WTC11 (cell line): Measurements from ENCODE around the gene SLC19A1. TPM values are rescaled to one million over a fixed set of nuclear protein-coding genes. Genes with fewer than 3 reads are reported as not detected.
"Not testable (repeated sequence)": the region's sequence is repeated elsewhere in the genome, so short reads cannot be mapped to it uniquely, and the experiment has no call there.

ENCODE experiments used
- ATAC-seq: fragments of 200-7000 bp; cut with Tn5 transposase; 2 replicates; pipeline ENCODE4 v1.10.0; 2021; ENCODE audit warnings: mild to moderate bottlenecking, moderate library complexity
- CTCF ChIA-PET: fragments of 300-600 bp; sonication (Branson Sonifier 250); formaldehyde crosslinking; loops from one replicate; lab custom pipeline; 2021; ENCODE audit warnings: antibody characterized with exemption; lab: Charles Lee
- POLR2A ChIA-PET: fragments of 350-600 bp; sonication (Branson Sonifier 250); formaldehyde crosslinking; loops from one replicate; lab custom pipeline; 2021; ENCODE audit warnings: antibody characterized with exemption; lab: Charles Lee
- DNase-seq: peaks from one replicate; pipeline ENCODE4 v3.0.0; 2021; ENCODE audit warnings: low spot score
- H3K27ac Mint-ChIP-seq: 2 replicates; pipeline ENCODE4 v1.8.0; 2021; ENCODE audit warnings: mixed read lengths
- H3K27me3 Mint-ChIP-seq: 2 replicates; pipeline ENCODE4 v1.8.0; 2021; ENCODE audit warnings: low read depth, mild to moderate bottlenecking, moderate library complexity, mixed read lengths
- H3K36me3 Mint-ChIP-seq: 2 replicates; pipeline ENCODE4 v1.8.0; 2021; ENCODE audit warnings: mixed read lengths
- H3K4me1 Mint-ChIP-seq: 2 replicates; pipeline ENCODE4 v1.8.0; 2022; ENCODE audit warnings: mixed read lengths
- H3K4me3 Mint-ChIP-seq: 2 replicates; pipeline ENCODE4 v1.8.0; 2021; ENCODE audit warnings: mild to moderate bottlenecking, moderate library complexity, mixed read lengths
- H3K9me3 Mint-ChIP-seq: 2 replicates; pipeline ENCODE4 v1.8.0; 2021; ENCODE audit warnings: mixed read lengths
- CREB1 ChIP-seq: sonication (generic); formaldehyde crosslinking; IDR thresholded peaks from 2 replicates; pipeline ENCODE4 v1.8.0; 2023; ENCODE audit warnings: mild to moderate bottlenecking, missing genetic modification reagents
- EMX1 ChIP-seq: fragments of 250-450 bp; sonication (Bioruptor Pico); IDR thresholded peaks from 2 replicates; pipeline ENCODE4 v1.8.0; 2021; ENCODE audit warnings: mild to moderate bottlenecking
- ETV6 ChIP-seq: sonication (generic); formaldehyde crosslinking; IDR thresholded peaks from 2 replicates; pipeline ENCODE4 v1.8.1; 2022; ENCODE audit warnings: mild to moderate bottlenecking, missing genetic modification reagents
- JAZF1 ChIP-seq: fragments of 250-450 bp; sonication (Bioruptor Pico); IDR thresholded peaks from 2 replicates; pipeline ENCODE4 v1.9.0; 2021; ENCODE audit warnings: moderate library complexity, mild to moderate bottlenecking, inconsistent platforms
- NFATC4 ChIP-seq: fragments of 250-450 bp; sonication (Bioruptor Pico); IDR thresholded peaks from 2 replicates; pipeline ENCODE4 v1.9.0; 2021; ENCODE audit warnings: mild to moderate bottlenecking
- NFYB ChIP-seq: sonication (generic); formaldehyde crosslinking; conservative IDR thresholded peaks from 2 replicates; pipeline ENCODE4 v1.8.0; 2022; ENCODE audit warnings: low read depth, missing genetic modification reagents
- NR1H2 ChIP-seq: sonication (generic); formaldehyde crosslinking; IDR thresholded peaks from 2 replicates; pipeline ENCODE4 v1.9.0; 2021; ENCODE audit warnings: mild to moderate bottlenecking, moderate library complexity, missing genetic modification reagents
- NR3C1 ChIP-seq: sonication (generic); formaldehyde crosslinking; conservative IDR thresholded peaks from 2 replicates; pipeline ENCODE4 v1.8.1; 2023; ENCODE audit warnings: low read depth, mild to moderate bottlenecking, missing genetic modification reagents
- SP1 ChIP-seq: sonication (generic); formaldehyde crosslinking; conservative IDR thresholded peaks from 2 replicates; pipeline ENCODE4 v1.8.1; 2022; ENCODE audit warnings: missing genetic modification reagents
- TEAD4 ChIP-seq: sonication (generic); formaldehyde crosslinking; IDR thresholded peaks from 2 replicates; pipeline ENCODE4 v1.8.0; 2022; ENCODE audit warnings: mild to moderate bottlenecking, missing genetic modification reagents
- ZNF121 ChIP-seq: sonication (generic); formaldehyde crosslinking; IDR thresholded peaks from 2 replicates; pipeline ENCODE4 v1.8.0; 2023; ENCODE audit warnings: missing genetic modification reagents
- ZNF138 ChIP-seq: sonication (generic); formaldehyde crosslinking; conservative IDR thresholded peaks from 2 replicates; pipeline ENCODE4 v1.8.1; 2022; ENCODE audit warnings: mild to moderate bottlenecking, moderate library complexity, missing genetic modification reagents
- ZNF263 ChIP-seq: sonication (generic); formaldehyde crosslinking; IDR thresholded peaks from 2 replicates; pipeline ENCODE4 v1.8.1; 2022; ENCODE audit warnings: low read depth, mild to moderate bottlenecking, moderate library complexity, missing genetic modification reagents
- ZNF423 ChIP-seq: fragments of 250-450 bp; sonication (Bioruptor Pico); IDR thresholded peaks from 2 replicates; pipeline ENCODE4 v2.1.2; 2022; ENCODE audit warnings: mild to moderate bottlenecking, moderate library complexity
- total RNA-seq: library from RNA; stranded (reverse); gene quantifications from 3 replicates; pipeline ENCODE4 v1.2.3, GENCODE V29; 2021
- TF ChIP-seq, protein P1 (sequence below): sonication (generic); formaldehyde crosslinking; conservative IDR thresholded peaks from 2 replicates; pipeline ENCODE4 v1.8.1; 2022; ENCODE audit warnings: mild to moderate bottlenecking, missing genetic modification reagents
- TF ChIP-seq, protein P2 (sequence below): sonication (generic); formaldehyde crosslinking; IDR thresholded peaks from 2 replicates; pipeline ENCODE4 v1.8.0; 2022; ENCODE audit warnings: mild to moderate bottlenecking, missing genetic modification reagents
- TF ChIP-seq, protein P3 (sequence below): fragments of 250-450 bp; sonication (Bioruptor Pico); conservative IDR thresholded peaks from 2 replicates; pipeline ENCODE4 v1.9.0; 2021; ENCODE audit warnings: mild to moderate bottlenecking
- TF ChIP-seq, protein P4 (sequence below): sonication (generic); formaldehyde crosslinking; IDR thresholded peaks from 2 replicates; pipeline ENCODE4 v1.8.1; 2023; ENCODE audit warnings: mild to moderate bottlenecking, moderate library complexity, missing genetic modification reagents
- TF ChIP-seq, protein P5 (sequence below): sonication (generic); formaldehyde crosslinking; IDR thresholded peaks from 2 replicates; pipeline ENCODE4 v1.8.0; 2023; ENCODE audit warnings: mild to moderate bottlenecking, missing genetic modification reagents

The SLC19A1 gene
- total RNA-seq, 1 experiment from 2014 or later, result 29.8 TPM

DNA sequence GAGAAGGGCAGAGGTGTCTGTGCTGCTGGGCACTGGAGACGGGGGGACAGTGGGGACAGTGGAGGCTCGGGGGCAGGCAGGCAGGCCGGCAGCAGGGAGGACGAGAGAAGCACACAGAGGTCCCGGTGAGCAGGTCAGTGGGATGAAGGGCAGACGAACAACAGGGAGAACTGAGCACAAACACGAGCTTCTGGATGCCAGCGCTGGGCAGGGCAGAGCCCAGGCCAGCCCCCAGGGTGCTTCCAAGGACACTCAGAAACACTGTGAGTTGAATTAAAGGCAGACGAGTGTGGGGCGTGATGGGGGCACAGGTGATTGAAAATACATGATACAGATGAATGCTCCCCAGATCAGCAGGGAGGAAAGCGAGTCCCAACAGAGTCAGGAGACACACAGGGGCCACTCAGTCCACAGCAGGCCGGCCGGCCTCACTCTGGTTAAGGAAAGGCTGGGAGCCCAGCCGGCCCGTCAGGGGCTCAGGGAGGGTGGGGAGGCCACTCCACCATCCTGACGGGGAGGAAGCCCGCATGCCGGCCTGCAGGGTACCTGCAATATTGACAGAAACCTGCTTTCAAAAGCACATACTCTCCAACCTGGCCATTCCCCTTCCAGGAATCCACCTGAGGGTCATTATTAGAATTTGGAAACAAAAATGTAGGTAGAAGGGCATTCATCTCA, 14.1 kb downstream of the SLC19A1 start:
- 0 out of 2 replicates have a peak, but pooled peaks cover 4% of the 10 kb centered on the region for H3K4me1 Mint-ChIP-seq
- TF ChIP-seq TEAD4 (CRISPR knock-in tag) (no peak), ZNF121 (CRISPR knock-in tag) (no peak), NR1H2 (CRISPR knock-in tag) (no peak), JAZF1 (CRISPR knock-in tag) (no peak), ZNF138 (CRISPR knock-in tag) (no peak), EMX1 (CRISPR knock-in tag) (no peak), ZNF263 (CRISPR knock-in tag) (no peak), CREB1 (CRISPR knock-in tag) (no peak)
- TF ChIP-seq, protein P1, sequence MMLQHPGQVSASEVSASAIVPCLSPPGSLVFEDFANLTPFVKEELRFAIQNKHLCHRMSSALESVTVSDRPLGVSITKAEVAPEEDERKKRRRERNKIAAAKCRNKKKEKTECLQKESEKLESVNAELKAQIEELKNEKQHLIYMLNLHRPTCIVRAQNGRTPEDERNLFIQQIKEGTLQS (CRISPR knock-in tag), result no peak
- TF ChIP-seq, protein P2, sequence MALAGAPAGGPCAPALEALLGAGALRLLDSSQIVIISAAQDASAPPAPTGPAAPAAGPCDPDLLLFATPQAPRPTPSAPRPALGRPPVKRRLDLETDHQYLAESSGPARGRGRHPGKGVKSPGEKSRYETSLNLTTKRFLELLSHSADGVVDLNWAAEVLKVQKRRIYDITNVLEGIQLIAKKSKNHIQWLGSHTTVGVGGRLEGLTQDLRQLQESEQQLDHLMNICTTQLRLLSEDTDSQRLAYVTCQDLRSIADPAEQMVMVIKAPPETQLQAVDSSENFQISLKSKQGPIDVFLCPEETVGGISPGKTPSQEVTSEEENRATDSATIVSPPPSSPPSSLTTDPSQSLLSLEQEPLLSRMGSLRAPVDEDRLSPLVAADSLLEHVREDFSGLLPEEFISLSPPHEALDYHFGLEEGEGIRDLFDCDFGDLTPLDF, result no peak
- TF ChIP-seq, all 79 proteins: peak for 0
- DNase-seq, result peak; percentile 10
- CTCF ChIA-PET, result interaction anchor here (0.7 kb wide), 1 partner anchor 111 kb away, joined by 3 read pairs; no protein-coding TSS in a partner anchor
- Mint-ChIP-seq H3K4me3 (no peak overlapping the region), H3K36me3 (peaks cover 20% of the 10 kb centered on the region), H3K27ac (no peak overlapping the region), H3K27me3 (no peaks in the 10 kb centered on the region), H3K9me3 (no peaks in the 10 kb centered on the region)
- POLR2A ChIA-PET, result no interaction called here
- ATAC-seq, result no peak

DNA sequence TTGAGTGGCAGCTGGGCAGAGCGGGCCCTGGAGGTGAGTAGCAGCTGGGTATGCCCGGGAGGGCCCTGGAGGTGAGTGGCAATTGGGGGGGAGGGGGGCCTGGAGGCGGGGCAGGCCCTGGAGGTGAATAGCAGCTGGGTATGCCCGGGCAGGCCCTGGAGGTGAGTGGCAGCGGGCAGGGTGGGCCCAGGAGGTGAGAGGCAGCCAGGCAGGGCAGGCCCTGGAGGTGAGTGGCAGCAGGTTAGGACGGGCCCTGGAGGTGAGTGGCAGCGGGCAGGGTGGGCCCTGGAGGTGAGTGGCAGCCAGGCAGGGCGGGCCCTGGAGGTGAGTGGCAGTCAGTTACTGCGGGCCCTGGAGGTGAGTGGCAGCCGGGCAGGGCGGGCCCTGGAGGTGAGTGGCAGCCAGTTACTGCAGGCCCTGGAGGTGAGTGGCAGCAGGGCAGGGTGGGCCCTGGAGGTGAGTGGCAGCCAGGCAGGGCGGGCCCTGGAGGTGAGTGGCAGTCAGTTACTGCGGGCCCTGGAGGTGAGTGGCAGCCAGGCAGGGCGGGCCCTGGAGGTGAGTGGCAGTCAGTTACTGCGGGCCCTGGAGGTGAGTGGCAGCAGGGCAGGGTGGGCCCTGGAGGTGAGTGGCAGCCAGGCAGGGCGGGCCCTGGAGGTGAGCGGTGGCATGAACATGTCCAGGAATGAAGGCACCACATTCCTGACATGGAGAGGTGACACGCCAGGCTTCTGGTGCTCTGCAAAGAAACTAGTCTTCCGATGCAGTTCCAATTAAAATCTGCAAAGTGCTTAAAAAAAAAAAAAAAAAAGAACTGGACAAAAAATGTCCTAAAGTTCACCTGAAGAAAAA, 14.9 kb downstream of the SLC19A1 start:
- H3K27ac Mint-ChIP-seq, H3K9me3 Mint-ChIP-seq, POLR2A ChIA-PET, H3K4me1 Mint-ChIP-seq, H3K27me3 Mint-ChIP-seq, H3K4me3 Mint-ChIP-seq: not testable (repeated sequence)
- DNase-seq, result peak; percentile 74
- CTCF ChIA-PET, result interaction anchor here (0.7 to 1.0 kb wide), 2 partner anchors 112 to 389 kb away, joined by 3 read pairs; no protein-coding TSS in a partner anchor
- peaks cover 27% of the 10 kb centered on the region for H3K36me3 Mint-ChIP-seq
- ATAC-seq, result peak; percentile 65
- peak; percentile 47 for TF ChIP-seq SP1 (CRISPR knock-in tag)
- peak; percentile 39; the same call in 1 of the 2 replicates for TF ChIP-seq NFYB (CRISPR knock-in tag)

DNA sequence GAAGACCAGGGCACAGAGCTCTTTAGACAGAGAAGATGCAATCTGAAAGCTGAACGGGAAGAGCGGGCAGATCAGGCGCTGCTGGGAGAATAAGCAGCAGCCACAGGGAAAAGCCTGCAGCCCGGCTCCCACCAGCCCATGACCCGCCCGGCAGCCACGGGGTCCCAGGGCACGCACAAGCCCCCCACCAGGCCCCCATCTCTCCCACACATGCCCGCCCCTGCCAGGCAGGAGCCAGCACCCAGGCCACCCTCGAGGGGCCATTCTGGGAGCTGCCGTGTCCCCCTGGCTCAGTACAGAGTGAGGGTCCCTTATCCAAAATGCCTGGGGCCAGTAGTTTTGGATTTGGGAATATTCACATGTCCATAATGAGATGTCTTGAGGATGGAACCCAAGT, 16.3 kb downstream of the SLC19A1 start:
- DNase-seq (peak; percentile 5), ATAC-seq (no peak)
- Mint-ChIP-seq H3K27me3 (peaks cover 9% of the 10 kb centered on the region), H3K36me3 (peaks cover 35% of the 10 kb centered on the region), H3K27ac (no peak overlapping the region), H3K9me3 (peaks cover 15% of the 10 kb centered on the region), H3K4me1 (0 out of 2 replicates have a peak, but pooled peaks cover 4% of the 10 kb centered on the region), H3K4me3 (no peak overlapping the region)
- POLR2A ChIA-PET, result no interaction called here
- CTCF ChIA-PET, result no interaction called here
- TF ChIP-seq NR3C1 (no peak), ZNF423 (no peak), TEAD4 (CRISPR knock-in tag) (no peak), NFATC4 (CRISPR knock-in tag) (no peak), ETV6 (CRISPR knock-in tag) (no peak), JAZF1 (CRISPR knock-in tag) (no peak)
- TF ChIP-seq, protein P3, sequence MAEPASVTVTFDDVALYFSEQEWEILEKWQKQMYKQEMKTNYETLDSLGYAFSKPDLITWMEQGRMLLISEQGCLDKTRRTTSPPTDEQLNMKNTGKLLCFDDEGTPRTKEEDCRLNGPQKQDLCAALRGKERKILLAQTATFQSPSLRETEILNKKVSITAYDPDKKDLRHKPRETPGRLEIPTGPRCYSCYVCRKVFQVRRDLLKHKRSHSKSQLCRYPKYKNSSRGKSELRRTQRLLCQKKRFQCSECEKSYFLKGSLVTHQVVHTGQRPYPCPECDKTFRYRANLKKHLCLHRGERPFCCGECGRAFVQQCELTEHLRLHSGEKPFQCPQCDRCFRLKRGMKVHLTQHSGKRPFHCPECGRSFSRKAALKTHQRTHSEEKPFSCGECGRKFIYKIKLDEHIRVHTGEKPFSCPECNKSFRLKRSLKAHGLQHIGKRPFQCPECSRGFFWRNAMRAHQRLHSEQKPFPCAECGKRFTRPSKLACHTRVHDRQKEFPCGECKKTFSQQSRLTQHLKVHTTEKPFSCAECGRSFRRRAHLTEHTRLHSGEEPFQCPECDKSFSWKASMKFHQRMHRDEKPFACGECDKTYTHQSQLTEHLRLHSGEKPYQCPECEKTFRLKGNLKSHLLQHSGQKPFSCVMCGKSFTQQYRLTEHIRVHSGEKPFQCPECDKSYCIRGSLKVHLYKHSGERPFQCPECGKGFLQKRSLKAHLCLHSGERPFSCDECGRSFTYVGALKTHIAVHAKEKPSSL (CRISPR knock-in tag), result no peak
- TF ChIP-seq, protein P4, sequence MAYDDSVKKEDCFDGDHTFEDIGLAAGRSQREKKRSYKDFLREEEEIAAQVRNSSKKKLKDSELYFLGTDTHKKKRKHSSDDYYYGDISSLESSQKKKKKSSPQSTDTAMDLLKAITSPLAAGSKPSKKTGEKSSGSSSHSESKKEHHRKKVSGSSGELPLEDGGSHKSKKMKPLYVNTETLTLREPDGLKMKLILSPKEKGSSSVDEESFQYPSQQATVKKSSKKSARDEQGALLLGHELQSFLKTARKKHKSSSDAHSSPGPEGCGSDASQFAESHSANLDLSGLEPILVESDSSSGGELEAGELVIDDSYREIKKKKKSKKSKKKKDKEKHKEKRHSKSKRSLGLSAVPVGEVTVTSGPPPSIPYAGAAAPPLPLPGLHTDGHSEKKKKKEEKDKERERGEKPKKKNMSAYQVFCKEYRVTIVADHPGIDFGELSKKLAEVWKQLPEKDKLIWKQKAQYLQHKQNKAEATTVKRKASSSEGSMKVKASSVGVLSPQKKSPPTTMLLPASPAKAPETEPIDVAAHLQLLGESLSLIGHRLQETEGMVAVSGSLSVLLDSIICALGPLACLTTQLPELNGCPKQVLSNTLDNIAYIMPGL (CRISPR knock-in tag), result no peak
- TF ChIP-seq, protein P5, sequence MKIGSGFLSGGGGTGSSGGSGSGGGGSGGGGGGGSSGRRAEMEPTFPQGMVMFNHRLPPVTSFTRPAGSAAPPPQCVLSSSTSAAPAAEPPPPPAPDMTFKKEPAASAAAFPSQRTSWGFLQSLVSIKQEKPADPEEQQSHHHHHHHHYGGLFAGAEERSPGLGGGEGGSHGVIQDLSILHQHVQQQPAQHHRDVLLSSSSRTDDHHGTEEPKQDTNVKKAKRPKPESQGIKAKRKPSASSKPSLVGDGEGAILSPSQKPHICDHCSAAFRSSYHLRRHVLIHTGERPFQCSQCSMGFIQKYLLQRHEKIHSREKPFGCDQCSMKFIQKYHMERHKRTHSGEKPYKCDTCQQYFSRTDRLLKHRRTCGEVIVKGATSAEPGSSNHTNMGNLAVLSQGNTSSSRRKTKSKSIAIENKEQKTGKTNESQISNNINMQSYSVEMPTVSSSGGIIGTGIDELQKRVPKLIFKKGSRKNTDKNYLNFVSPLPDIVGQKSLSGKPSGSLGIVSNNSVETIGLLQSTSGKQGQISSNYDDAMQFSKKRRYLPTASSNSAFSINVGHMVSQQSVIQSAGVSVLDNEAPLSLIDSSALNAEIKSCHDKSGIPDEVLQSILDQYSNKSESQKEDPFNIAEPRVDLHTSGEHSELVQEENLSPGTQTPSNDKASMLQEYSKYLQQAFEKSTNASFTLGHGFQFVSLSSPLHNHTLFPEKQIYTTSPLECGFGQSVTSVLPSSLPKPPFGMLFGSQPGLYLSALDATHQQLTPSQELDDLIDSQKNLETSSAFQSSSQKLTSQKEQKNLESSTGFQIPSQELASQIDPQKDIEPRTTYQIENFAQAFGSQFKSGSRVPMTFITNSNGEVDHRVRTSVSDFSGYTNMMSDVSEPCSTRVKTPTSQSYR (CRISPR knock-in tag), result no peak
